Heart left ventricle (tissue), 13 donors: Measurements from ENCODE around the gene AKAP13.
"Not testable (repeated sequence)": the region's sequence is repeated elsewhere in the genome, so short reads cannot be mapped to it uniquely, and the experiment has no call there.

Experiments used
- CTCF ChIP-seq, 12 donors: fragments of 200-600 bp; sonication (generic) in 4 of 12; IDR thresholded peaks; one replicate each; pipeline versions ENCODE4 v1.5.0 to v1.8.0; 2018 to 2022; ENCODE audit warnings: antibody characterized with exemption in 12 of 12, mild to moderate bottlenecking in 5 of 12
- POLR2A ChIP-seq, 2 donors: fragments of 450-650 bp; IDR thresholded peaks; one replicate each; pipeline ENCODE4 v1.6.1; 2017; ENCODE audit warnings: antibody characterized with exemption in 2 of 2, mild to moderate bottlenecking in 2 of 2, moderate library complexity in 2 of 2
- donor health status: ischemic (EF 13 %, LVEDD 7.1; RV severe dilation, severe dysfunction).
- donor health status: DM: no; HTN: yes; CAD: no.
- donor health status: DM: no; HTN: no; CAD: no.
- donor health status: ischemic (EF 25% LVEDD 6.9; RV normal size, moderate dysfunction).
- donor health status: ischemic (EF 25% LVEDD 5.7; RV mildly dilated, moderate dysfunction).
- donor health status: ischemic (EF 35%, LVEDD 5.7; RV mildly dilated, moderate dysfunction).
- donor health status: nonischemic (EF 11% LVEDD 7.7; RV severe dilation, severe dysfunction).
- donor health status: DM: yes; HTN: yes; CAD: no.
- donor health status: PGD.
- donor health status: ischemic (EF 29% LVEDD 5.4; RV normal size, mild dysfunction).
- donor health status: nonischemic (EF 23%, LVEDD 6.1; RV moderate dilation, normal function).

- not testable (repeated sequence) for TF ChIP-seq CTCF, POLR2A (IDR thresholded peaks at IDR 0.05)
Observed at GRCh38 chr15:85484923-85485322, 104.5 kb downstream of the AKAP13 start.
